Gastrocnemius medialis (tissue), 4 donors: ENCODE results near the gene ACOT12. TPM values are rescaled to one million over a fixed set of nuclear protein-coding genes. Genes with fewer than 3 reads are reported as not detected.

Experiments
- ATAC-seq, 2 donors: fragments of 150-250 bp; one replicate each; pipeline ENCODE4 v1.9.1; 2016
- DNase-seq, 2 donors: peaks; one replicate each; pipeline ENCODE4 v3.0.0-alpha.2; 2019
- H3K27ac ChIP-seq, 4 donors: fragments of 200-600 bp; sonication (generic); 1 replicate in 1 of 4; 2 replicates in 3 of 4; pipeline ENCODE4 v1.5.1; 2016 to 2018; ENCODE audit warnings: mild to moderate bottlenecking in 2 of 4, moderate library complexity in 1 of 4
- H3K27me3 ChIP-seq, 3 donors: fragments of 200-600 bp; sonication (generic) in 2 of 3; 1 replicate in 1 of 3; 2 replicates in 2 of 3; pipeline versions ENCODE4 v1.5.1 to v1.6.0; 2016 to 2019; ENCODE audit warnings: mild to moderate bottlenecking in 1 of 3, moderate library complexity in 1 of 3
- H3K36me3 ChIP-seq, 2 donors: fragments of 200-600 bp; sonication (generic) in 1 of 2; one replicate each; pipeline ENCODE4 v1.5.1; 2017 to 2018
- H3K4me1 ChIP-seq, 2 donors: fragments of 200-600 bp; sonication (generic) in 1 of 2; one replicate each; pipeline ENCODE4 v1.5.1; 2016 to 2017; ENCODE audit warnings: mild to moderate bottlenecking in 2 of 2
- H3K4me3 ChIP-seq, 4 donors: fragments of 200-600 bp; sonication (generic) in 3 of 4; 1 replicate in 1 of 4; 2 replicates in 3 of 4; pipeline ENCODE4 v1.5.1; 2016 to 2019; ENCODE audit warnings: mild to moderate bottlenecking in 2 of 4
- H3K9me3 ChIP-seq, 3 donors: fragments of 200-600 bp; sonication (generic) in 2 of 3; 1 replicate in 1 of 3; 2 replicates in 2 of 3; pipeline ENCODE4 v1.5.1; 2016 to 2019
- POLR2A ChIP-seq, 2 donors: fragments of 450-650 bp; IDR thresholded peaks; one replicate each; pipeline ENCODE4 v1.6.1; 2017; ENCODE audit warnings: antibody characterized with exemption in 2 of 2, mild to moderate bottlenecking in 2 of 2, moderate library complexity in 2 of 2
- in situ Hi-C, 4 donors: fragments of 200-750 bp; cut with MboI; loops; one replicate each; pipeline versions ENCODE4 v1.15.0 to v1.8.0; 2017; ENCODE audit warnings: low sequenced_read_pairs in 4 of 4
- intact Hi-C: fragments of 100-400 bp; cut with DNase I; formaldehyde crosslinking; loops from one replicate; pipeline ENCODE4 v1.15.1; 2023; ENCODE audit warnings: low total_unique reads
- total RNA-seq, 4 donors: library from RNA; depleted of rRNA; stranded (reverse); fragments of >200 nt; gene quantifications; one replicate each; pipeline versions ENCODE4 v1.1.0 to v1.2.3, GENCODE V29; 2016
- TF ChIP-seq, protein P1 (sequence below), 5 experiments: fragments of 450-650 bp in 3 of 5; fragments of 200-600 bp in 2 of 5; sonication (generic) in 2 of 5; IDR thresholded peaks in 4 of 5; conservative IDR thresholded peaks in 1 of 5; 1 replicate in 4 of 5; 2 replicates in 1 of 5; pipeline ENCODE4 v1.5.1; 2016 to 2019; ENCODE audit warnings: antibody characterized with exemption in 5 of 5, mild to moderate bottlenecking in 3 of 5, moderate library complexity in 3 of 5

ACOT12 gene
- total RNA-seq, 4 donors from 2014 or later: 0.53 TPM; not detected in 3

DNA sequence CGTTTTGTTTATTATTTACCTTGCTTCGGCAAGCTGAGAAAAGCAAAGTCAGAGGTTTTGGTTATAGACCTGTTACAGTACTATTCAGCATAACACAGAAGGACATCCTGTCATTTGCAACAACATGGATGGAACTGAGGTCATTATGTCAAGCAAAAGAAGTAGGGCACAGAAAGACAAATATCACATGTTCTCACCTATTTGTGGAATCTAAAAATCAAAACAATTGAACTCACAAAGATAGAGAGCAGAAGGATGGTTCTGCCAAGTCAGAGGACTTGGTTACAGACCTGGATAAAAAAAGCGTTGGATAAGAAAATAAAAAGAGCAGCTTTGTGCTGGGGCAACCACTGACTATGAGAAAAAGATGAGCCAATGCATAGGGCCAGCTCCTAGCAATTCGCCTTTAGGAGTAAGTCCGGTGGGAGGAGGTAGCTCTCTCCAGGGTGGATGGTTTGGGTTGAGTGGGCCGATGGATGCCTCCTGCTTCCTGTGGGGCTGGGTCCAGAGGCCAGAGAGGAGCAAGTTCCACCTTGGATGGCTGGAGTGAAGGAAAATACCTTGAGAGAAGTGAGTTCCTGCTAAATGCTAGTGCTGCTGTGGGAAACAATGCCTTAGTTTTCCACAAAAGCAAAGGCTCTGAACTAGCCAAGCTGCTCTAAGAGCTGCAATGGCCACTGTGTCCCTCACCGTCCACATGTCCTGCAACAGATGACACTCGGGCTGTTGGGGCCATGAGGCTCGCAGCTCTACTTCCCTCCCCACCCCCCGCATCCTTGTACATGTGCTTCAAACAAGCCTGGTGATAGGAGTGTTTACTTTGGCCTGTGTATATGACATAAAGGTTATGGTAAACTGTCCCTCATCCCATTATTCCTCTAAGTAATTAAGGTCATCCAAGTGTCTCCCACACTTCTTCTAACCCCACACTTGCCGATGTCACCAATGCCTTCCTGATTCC lies 38.4 kb downstream of the ACOT12 start:
- DNase-seq: no peak
- in situ Hi-C loops: no loop called here
- no peaks in the 10 kb centered on the region for H3K27me3 ChIP-seq
- intact Hi-C loops: no loop called here
- no peaks in the 10 kb centered on the region for H3K9me3 ChIP-seq
- no peak for ATAC-seq
- H3K27ac ChIP-seq: no peak overlapping the region
- no peaks in the 10 kb centered on the region for H3K36me3 ChIP-seq
- TF ChIP-seq, protein P1, sequence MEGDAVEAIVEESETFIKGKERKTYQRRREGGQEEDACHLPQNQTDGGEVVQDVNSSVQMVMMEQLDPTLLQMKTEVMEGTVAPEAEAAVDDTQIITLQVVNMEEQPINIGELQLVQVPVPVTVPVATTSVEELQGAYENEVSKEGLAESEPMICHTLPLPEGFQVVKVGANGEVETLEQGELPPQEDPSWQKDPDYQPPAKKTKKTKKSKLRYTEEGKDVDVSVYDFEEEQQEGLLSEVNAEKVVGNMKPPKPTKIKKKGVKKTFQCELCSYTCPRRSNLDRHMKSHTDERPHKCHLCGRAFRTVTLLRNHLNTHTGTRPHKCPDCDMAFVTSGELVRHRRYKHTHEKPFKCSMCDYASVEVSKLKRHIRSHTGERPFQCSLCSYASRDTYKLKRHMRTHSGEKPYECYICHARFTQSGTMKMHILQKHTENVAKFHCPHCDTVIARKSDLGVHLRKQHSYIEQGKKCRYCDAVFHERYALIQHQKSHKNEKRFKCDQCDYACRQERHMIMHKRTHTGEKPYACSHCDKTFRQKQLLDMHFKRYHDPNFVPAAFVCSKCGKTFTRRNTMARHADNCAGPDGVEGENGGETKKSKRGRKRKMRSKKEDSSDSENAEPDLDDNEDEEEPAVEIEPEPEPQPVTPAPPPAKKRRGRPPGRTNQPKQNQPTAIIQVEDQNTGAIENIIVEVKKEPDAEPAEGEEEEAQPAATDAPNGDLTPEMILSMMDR (IDR thresholded peaks at IDR 0.05 in 4 of 5, conservative IDR thresholded peaks at IDR 0.05 in 1 of 5): no peak
- no peak overlapping the region for H3K4me3 ChIP-seq
- H3K4me1 ChIP-seq: no peaks in the 10 kb centered on the region

DNA sequence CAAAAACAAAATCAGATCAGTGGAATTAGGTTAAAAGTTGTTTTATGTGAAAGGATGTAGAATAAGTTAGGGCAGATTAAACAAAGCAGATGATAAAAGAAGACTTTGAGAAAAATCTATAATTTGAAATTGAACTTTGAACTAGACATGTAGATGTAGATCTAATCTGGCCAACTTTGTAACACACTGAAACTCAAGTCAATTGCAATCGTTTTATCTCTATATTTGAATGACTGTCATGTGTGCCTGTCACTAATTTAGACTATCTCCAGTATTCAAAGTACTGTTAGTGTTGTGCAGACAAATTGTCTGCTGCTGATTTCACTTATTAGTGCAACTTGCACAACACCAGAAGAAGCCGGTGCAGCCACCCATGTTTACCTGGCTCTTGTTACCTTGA lies 39.8 kb downstream of the ACOT12 start:
- in situ Hi-C loops: no loop called here
- H3K36me3 ChIP-seq: no peaks in the 10 kb centered on the region
- H3K27me3 ChIP-seq: no peaks in the 10 kb centered on the region
- intact Hi-C loops: no loop called here
- ATAC-seq: no peak
- TF ChIP-seq, protein P1 (IDR thresholded peaks at IDR 0.05 in 4 of 5, conservative IDR thresholded peaks at IDR 0.05 in 1 of 5): no peak
- TF ChIP-seq POLR2A (IDR thresholded peaks at IDR 0.05): no peak
- DNase-seq: no peak
- H3K27ac ChIP-seq: no peak overlapping the region
- no peaks in the 10 kb centered on the region for H3K4me1 ChIP-seq
- no peak overlapping the region for H3K4me3 ChIP-seq
- H3K9me3 ChIP-seq: no peaks in the 10 kb centered on the region

DNA sequence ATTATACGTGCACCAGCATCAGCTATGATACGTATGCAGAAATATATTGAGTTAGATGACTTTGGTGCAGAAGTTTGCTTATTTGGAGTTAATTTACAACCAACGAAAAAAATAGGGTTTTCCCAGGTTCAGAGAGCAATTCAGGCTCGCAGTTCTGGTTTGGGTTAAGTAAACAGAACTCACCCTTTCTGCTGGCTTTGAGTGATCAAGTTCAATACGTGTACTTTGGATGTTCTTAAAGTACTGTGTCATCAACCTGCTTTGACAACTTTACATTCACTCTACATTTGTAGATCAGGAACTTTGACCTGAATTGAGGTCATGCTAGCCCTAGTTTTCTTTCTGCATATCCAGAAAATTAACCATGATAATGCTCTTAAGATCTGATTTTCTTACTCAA lies 40.7 kb downstream of the ACOT12 start:
- H3K4me1 ChIP-seq: no peaks in the 10 kb centered on the region
- intact Hi-C loops (no loop called here), in situ Hi-C loops (no loop called here)
- DNase-seq (no peak), ATAC-seq (no peak)
- no peak overlapping the region for H3K4me3 ChIP-seq
- H3K27ac ChIP-seq: no peak overlapping the region
- no peaks in the 10 kb centered on the region for H3K9me3 ChIP-seq
- no peaks in the 10 kb centered on the region for H3K27me3 ChIP-seq
- TF ChIP-seq POLR2A (IDR thresholded peaks at IDR 0.05): no peak
- TF ChIP-seq, protein P1 (IDR thresholded peaks at IDR 0.05 in 4 of 5, conservative IDR thresholded peaks at IDR 0.05 in 1 of 5): no peak
- no peaks in the 10 kb centered on the region for H3K36me3 ChIP-seq

DNA sequence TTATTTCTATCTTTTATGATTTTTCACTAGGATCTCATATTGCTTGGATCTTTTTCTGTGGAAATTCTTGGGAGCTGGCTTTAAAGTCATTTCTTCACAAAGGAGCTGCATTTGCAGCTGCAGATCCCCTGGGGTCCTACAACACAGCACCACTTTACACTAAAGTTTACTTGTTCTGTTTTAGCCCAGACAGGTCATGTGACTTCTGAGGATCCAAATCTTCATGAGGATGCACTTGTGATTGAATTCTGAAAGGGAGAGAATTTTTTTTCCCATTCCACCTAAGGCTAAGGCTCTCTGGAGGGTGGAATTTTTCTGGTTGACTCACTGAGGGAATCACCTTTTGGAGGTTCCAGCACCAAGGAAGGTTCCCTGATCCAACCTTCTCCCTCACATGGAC lies 43.4 kb downstream of the ACOT12 start:
- no peak for DNase-seq
- Histone ChIP-seq H3K4me1 (no peaks in the 10 kb centered on the region), H3K27ac (no peak overlapping the region), H3K36me3 (no peaks in the 10 kb centered on the region), H3K4me3 (no peak overlapping the region), H3K9me3 (no peaks in the 10 kb centered on the region), H3K27me3 (no peaks in the 10 kb centered on the region)
- no peak for ATAC-seq
- TF ChIP-seq, protein P1 (IDR thresholded peaks at IDR 0.05 in 4 of 5, conservative IDR thresholded peaks at IDR 0.05 in 1 of 5): no peak
- no peak for TF ChIP-seq POLR2A (IDR thresholded peaks at IDR 0.05)
- in situ Hi-C loops (no loop called here), intact Hi-C loops (no loop called here)
